Osteoblast (primary cell): Measurements from ENCODE around the gene MOB4. TPM values are rescaled to one million over a fixed set of nuclear protein-coding genes. Genes with fewer than 3 reads are reported as not detected.
"Not testable (repeated sequence)": the region's sequence is repeated elsewhere in the genome, so short reads cannot be mapped to it uniquely, and the experiment has no call there.

Experiments used
- DNase-seq: peaks from one replicate; pipeline ENCODE4 v3.0.0; 2011; ENCODE audit warnings: low spot score, mixed read lengths; ENCODE audit not compliant: insufficient read length; ENCODE audit errors: missing footprints
- H2AFZ ChIP-seq: 2 replicates; pipeline ENCODE4 v1.6.0; 2011; ENCODE audit warnings: mild to moderate bottlenecking, low read length
- H3K27ac ChIP-seq: 2 replicates; pipeline ENCODE4 v1.5.1; 2011; ENCODE audit warnings: mild to moderate bottlenecking, low read depth, low read length, moderate library complexity
- H3K27me3 ChIP-seq: 2 replicates; pipeline ENCODE4 v1.6.0; 2012; ENCODE audit warnings: mild to moderate bottlenecking, control low read depth, inconsistent platforms, low read length, moderate library complexity; ENCODE audit not compliant: insufficient read depth
- H3K36me3 ChIP-seq: 2 replicates; pipeline ENCODE4 v1.5.1; 2011; ENCODE audit warnings: mild to moderate bottlenecking, low read length, control low read depth, moderate library complexity; ENCODE audit not compliant: insufficient read depth
- H3K4me1 ChIP-seq: 2 replicates; pipeline ENCODE4 v1.5.1; 2011; ENCODE audit warnings: mild to moderate bottlenecking, low read length, control low read depth, moderate library complexity; ENCODE audit not compliant: insufficient read depth
- H3K4me2 ChIP-seq: 2 replicates; pipeline ENCODE4 v1.6.0; 2011; ENCODE audit warnings: mild to moderate bottlenecking, low read length; ENCODE audit not compliant: insufficient read depth
- H3K4me3 ChIP-seq: fragments of 200-600 bp; sonication (generic); 3 replicates; pipeline ENCODE4 v1.5.1; 2012; ENCODE audit warnings: mild to moderate bottlenecking, low read length, inconsistent platforms; ENCODE audit not compliant: insufficient read depth
- H3K79me2 ChIP-seq: 2 replicates; pipeline ENCODE4 v1.6.0; 2012; ENCODE audit warnings: mild to moderate bottlenecking, low read length, control low read depth, inconsistent platforms; ENCODE audit not compliant: insufficient read depth
- H3K9me3 ChIP-seq: 2 replicates; pipeline ENCODE4 v1.5.1; 2011; ENCODE audit warnings: low read depth, low read length, control low read depth
- H4K20me1 ChIP-seq: 2 replicates; pipeline ENCODE4 v1.6.0; 2012; ENCODE audit warnings: mild to moderate bottlenecking, low read length, control low read depth; ENCODE audit not compliant: insufficient read depth
- total RNA-seq: library from RNA; depleted of rRNA; stranded (reverse); fragments of >200 nt; gene quantifications from 2 replicates; pipeline ENCODE4 v1.2.3, GENCODE V29; 2012
- TF ChIP-seq, protein P1 (sequence below): IDR thresholded peaks from 2 replicates; pipeline ENCODE4 v1.5.1; 2011; ENCODE audit warnings: mild to moderate bottlenecking, low read depth, low read length, moderate library complexity; ENCODE audit errors: extremely low read depth

The MOB4 gene
- total RNA-seq = 26.4 and 33.3 TPM in 2 replicates

DNA sequence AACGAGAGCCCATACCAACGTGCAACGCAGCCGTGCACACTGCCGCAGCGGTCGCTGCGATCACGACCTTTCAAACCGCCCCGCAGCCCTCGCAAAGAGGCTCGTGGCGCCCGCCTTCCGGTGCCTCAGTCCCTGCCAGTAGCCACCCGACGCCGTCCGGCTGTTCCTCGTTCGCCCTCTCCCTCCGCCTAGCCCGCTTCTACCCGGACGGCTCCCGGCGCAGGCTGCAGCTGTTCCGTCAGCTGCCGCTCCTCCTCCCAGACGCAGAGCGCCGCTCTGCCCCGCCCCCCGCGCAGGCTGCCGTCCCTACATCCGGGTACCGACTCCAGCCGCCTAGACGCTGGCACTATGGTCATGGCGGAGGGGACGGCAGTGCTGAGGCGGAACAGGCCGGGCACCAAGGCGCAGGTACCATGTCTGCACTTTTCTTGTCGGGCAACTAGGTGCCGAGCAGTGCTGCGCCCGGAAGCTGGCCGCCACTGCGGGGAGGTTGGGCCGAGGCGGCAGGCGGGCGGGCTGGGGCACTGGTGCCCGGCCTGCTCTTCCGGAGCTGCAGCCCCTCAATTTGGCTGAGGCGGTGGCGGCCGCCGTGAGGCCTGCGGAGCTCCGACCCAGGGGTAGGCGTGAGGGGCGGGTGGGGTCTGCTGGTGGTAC, at the start of gene MOB4:
Gene MOB4 (plus strand): TSS at position 328 of the 654 bp plus-strand sequence. CDS start 21 bp downstream, at position 349.
- Histone ChIP-seq H3K36me3 (no peaks in the 10 kb centered on the region), H2AFZ (peak within 1 kb of the TSS; percentile 96), H3K4me2 (peak within 1 kb of the TSS; percentile 91), H3K4me1 (peaks cover 10% of the 10 kb centered on the region), H3K27ac (peak within 1 kb of the TSS; percentile 79), H3K9me3 (no peaks in the 10 kb centered on the region), H3K4me3 (peak within 1 kb of the TSS; percentile 97), H3K27me3 (no peaks in the 10 kb centered on the region), H4K20me1 (peaks cover 19% of the 10 kb centered on the region), H3K79me2 (peaks cover 53% of the 10 kb centered on the region)
- TF ChIP-seq, protein P1, sequence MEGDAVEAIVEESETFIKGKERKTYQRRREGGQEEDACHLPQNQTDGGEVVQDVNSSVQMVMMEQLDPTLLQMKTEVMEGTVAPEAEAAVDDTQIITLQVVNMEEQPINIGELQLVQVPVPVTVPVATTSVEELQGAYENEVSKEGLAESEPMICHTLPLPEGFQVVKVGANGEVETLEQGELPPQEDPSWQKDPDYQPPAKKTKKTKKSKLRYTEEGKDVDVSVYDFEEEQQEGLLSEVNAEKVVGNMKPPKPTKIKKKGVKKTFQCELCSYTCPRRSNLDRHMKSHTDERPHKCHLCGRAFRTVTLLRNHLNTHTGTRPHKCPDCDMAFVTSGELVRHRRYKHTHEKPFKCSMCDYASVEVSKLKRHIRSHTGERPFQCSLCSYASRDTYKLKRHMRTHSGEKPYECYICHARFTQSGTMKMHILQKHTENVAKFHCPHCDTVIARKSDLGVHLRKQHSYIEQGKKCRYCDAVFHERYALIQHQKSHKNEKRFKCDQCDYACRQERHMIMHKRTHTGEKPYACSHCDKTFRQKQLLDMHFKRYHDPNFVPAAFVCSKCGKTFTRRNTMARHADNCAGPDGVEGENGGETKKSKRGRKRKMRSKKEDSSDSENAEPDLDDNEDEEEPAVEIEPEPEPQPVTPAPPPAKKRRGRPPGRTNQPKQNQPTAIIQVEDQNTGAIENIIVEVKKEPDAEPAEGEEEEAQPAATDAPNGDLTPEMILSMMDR = no peak
- peak; percentile 95 for DNase-seq

DNA sequence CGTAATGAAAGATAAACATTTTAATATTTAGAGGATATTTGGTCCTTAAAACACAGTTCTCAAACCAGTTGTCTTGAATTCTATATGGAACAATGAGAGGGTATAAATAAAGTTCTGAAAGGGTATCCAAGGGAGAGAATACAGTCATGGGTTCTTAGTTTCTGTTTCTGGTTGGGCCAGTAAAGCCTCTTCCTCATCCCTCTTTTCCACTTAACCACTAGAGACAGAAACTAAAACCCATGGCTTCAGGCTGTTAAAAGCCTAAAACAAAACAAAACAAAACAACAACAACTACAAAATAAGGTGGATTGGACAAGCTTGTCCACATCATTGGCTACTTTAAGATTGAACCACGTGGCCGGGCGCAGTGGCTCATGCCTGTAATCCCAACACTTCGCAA, 43.7 kb upstream of the MOB4 start:
- Histone ChIP-seq H4K20me1 (no peaks in the 10 kb centered on the region), H3K4me1 (no peaks in the 10 kb centered on the region), H3K27ac (no peak overlapping the region), H3K4me2 (no peak overlapping the region), H3K79me2 (peaks cover 27% of the 10 kb centered on the region), H3K4me3 (no peak overlapping the region), H2AFZ (no peak overlapping the region), H3K9me3 (no peaks in the 10 kb centered on the region), H3K27me3 (no peaks in the 10 kb centered on the region), H3K36me3 (peaks cover 79% of the 10 kb centered on the region)
- DNase-seq = no peak
- TF ChIP-seq, protein P1 = no peak

DNA sequence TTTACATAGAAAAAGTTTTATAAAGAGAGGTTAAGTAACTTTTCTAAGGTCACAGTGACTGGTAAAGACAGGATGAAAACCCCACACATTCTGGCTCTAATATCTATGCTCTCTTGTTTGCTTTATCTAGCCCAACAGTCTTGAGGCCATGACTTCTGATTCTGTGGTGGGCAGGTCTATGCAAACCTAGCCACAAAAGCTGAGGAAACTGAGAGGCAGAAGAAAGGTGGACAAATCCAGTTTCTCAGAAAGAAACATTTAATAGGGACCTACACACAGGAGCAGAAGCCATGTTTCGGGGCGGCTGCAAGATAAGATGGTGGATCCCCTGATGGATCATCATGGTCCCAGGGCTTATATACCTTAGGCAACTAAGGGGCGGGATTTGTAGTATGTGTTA, 38.1 kb upstream of the MOB4 start:
- Histone ChIP-seq H3K27me3 (no peaks in the 10 kb centered on the region), H3K9me3 (no peaks in the 10 kb centered on the region), H2AFZ (no peak overlapping the region), H3K36me3 (peaks cover 53% of the 10 kb centered on the region), H3K27ac (no peak overlapping the region), H3K4me2 (no peak overlapping the region), H3K4me1 (no peaks in the 10 kb centered on the region), H3K79me2 (no peaks in the 10 kb centered on the region), H3K4me3 (no peak overlapping the region), H4K20me1 (no peaks in the 10 kb centered on the region)
- no peak for DNase-seq
- TF ChIP-seq, protein P1 = no peak

DNA sequence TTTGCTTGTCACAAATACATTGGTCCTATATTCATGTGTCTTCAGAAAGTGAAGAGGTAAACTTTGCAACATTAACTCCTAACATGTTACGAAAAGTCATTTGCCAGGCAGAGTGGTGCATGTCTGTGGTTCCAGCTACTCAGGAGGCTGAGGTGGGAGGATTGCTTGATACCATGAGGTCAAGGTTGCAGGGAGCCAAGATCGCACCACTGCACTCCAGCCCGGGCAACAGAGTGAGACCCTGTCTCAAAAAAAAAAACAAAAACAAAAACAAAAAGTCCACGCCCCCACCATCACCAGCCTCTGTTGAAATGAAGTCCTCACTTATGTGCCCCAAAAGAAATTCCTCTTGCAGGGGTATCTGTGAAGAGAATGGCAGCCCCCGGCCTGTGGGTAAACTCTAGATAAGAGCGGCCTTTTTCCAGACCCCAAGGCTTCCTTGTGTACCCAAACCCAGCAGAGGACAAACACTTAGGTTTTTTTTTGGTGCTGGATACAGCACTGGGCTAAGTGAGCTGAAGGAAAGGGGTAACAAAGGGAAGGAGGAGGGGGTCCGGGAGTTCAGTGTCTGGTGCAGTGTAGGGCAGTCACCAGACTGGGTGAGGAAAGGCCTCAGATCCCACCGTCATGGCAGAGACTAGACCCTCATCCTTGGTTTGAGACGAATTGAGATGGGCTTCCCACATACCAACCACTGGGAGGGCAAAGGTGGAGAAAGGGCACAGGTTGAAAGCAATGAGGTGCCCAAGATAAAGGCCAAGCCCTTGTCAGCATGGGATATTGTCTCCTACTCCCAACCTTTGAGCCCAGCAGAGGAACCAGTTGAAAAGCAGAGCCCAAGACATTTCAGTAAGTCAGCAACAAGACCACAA, 35.5 kb upstream of the MOB4 start:
- H3K4me1 ChIP-seq = no peaks in the 10 kb centered on the region
- no peak overlapping the region for H3K4me3 ChIP-seq
- H3K79me2 ChIP-seq = no peaks in the 10 kb centered on the region
- H4K20me1 ChIP-seq = no peaks in the 10 kb centered on the region
- H3K9me3 ChIP-seq = peaks cover 4% of the 10 kb centered on the region
- DNase-seq = no peak
- H3K36me3 ChIP-seq = peaks cover 41% of the 10 kb centered on the region
- no peak overlapping the region for H3K27ac ChIP-seq
- no peak overlapping the region for H3K4me2 ChIP-seq
- no peaks in the 10 kb centered on the region for H3K27me3 ChIP-seq
- no peak overlapping the region for H2AFZ ChIP-seq
- TF ChIP-seq, protein P1 = no peak

DNA sequence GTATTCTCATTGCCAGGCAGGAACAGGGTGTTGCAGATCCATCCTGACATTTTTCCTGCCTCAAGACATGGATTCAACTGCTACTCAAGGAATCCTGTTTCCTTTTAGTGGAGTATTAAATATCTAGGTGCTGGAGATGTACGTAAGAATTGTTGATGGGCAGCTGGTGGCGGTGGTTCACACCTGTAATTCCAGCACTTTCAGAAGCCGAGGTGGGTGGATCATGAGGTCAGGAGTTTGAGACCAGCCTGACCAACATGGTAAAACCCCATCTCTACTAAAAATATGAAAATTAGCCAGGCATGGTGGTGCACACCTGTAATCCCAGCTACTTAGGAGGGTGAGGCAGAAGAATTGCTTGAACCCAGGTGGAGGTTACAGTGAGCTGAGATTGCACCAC, 31.6 kb upstream of the MOB4 start:
- not testable (repeated sequence) for H3K4me1 ChIP-seq, H3K27ac ChIP-seq, H3K79me2 ChIP-seq, H3K4me3 ChIP-seq, DNase-seq, H3K27me3 ChIP-seq, H4K20me1 ChIP-seq, H3K9me3 ChIP-seq, H3K4me2 ChIP-seq, H2AFZ ChIP-seq
- H3K36me3 ChIP-seq = peaks cover 45% of the 10 kb centered on the region
